Effector memory CD4-positive, alpha-beta T cell (primary cell): ENCODE results near the gene TMPRSS15.

Experiments used
- DNase-seq, 3 donors: peaks; one replicate each; pipeline ENCODE4 v3.0.0-alpha.2; 2020
- H3K27ac ChIP-seq: 2 replicates; pipeline ENCODE4 v1.7.0; 2013; ENCODE audit warnings: mild to moderate bottlenecking, low read length, moderate library complexity; ENCODE audit not compliant: insufficient read depth, poor library complexity, severe bottlenecking
- H3K27me3 ChIP-seq: replicated peaks from 2 replicates; pipeline ENCODE4 v1.7.0; 2013; ENCODE audit warnings: mild to moderate bottlenecking, low read length; ENCODE audit not compliant: insufficient read depth, control insufficient read depth, poor library complexity, severe bottlenecking
- H3K36me3 ChIP-seq: 2 replicates; pipeline ENCODE4 v1.7.0; 2013; ENCODE audit warnings: mild to moderate bottlenecking, low read length, moderate library complexity; ENCODE audit not compliant: control insufficient read depth, insufficient read depth
- H3K4me1 ChIP-seq: 2 replicates; pipeline ENCODE4 v1.7.0; 2013; ENCODE audit warnings: low read length, mild to moderate bottlenecking; ENCODE audit not compliant: control insufficient read depth, insufficient read depth, poor library complexity, severe bottlenecking
- H3K4me3 ChIP-seq: 2 replicates; pipeline ENCODE4 v1.7.0; 2013; ENCODE audit warnings: low read length, low read depth, mild to moderate bottlenecking; ENCODE audit not compliant: insufficient read depth, poor library complexity, severe bottlenecking
- H3K9me3 ChIP-seq: 2 replicates; pipeline ENCODE4 v1.7.0; 2013; ENCODE audit warnings: mild to moderate bottlenecking, low read length, moderate library complexity; ENCODE audit not compliant: control insufficient read depth

The TMPRSS15 gene

GRCh38 chr21:18220498-18220897, 183.1 kb downstream of the TMPRSS15 start:
- Histone ChIP-seq H3K27ac (no peak overlapping the region), H3K9me3 (no peaks in the 10 kb centered on the region), H3K4me3 (no peak overlapping the region), H3K27me3 (no peaks in the 10 kb centered on the region), H3K4me1 (no peaks in the 10 kb centered on the region), H3K36me3 (no peaks in the 10 kb centered on the region)
- no peak for DNase-seq
